HepG2 (cell line): Measurements from ENCODE around the gene PRKAG1. TPM values are rescaled to one million over a fixed set of nuclear protein-coding genes. Genes with fewer than 3 reads are reported as not detected.

Experiments used
- ATAC-seq: fragments of 200-7000 bp; cut with Tn5 transposase; 3 replicates; pipeline ENCODE4 v1.9.1; 2020; ENCODE audit warnings: mild to moderate bottlenecking, moderate library complexity
- BruUV-seq: library from RNA; stranded (reverse); fragments of 400-500 nt; replicated peaks from 2 replicates; lab custom pipeline; 2021; lab: Mats Ljungman, UMichigan
- CTCF ChIA-PET: fragments of 300-600 bp; formaldehyde crosslinking; extraction: SDS; loops from one replicate; lab custom pipeline; 2021; ENCODE audit warnings: low total read pairs, inconsistent platforms, low intra/inter-chr PET ratio; lab: Yijun Ruan, JAX
- POLR2A ChIA-PET: fragments of 350-600 bp; sonication (Branson Sonifier 250); formaldehyde crosslinking; loops from one replicate; lab custom pipeline; 2020; ENCODE audit warnings: antibody characterized with exemption, inconsistent platforms; lab: Yijun Ruan, JAX
- DNase-seq: peaks from one replicate; pipeline ENCODE4 v3.0.0-alpha.2; 2015; ENCODE audit warnings: low spot score
- FAIRE-seq: peaks from 3 replicates; lab custom pipeline; 2011; peaks lifted over from hg19 to GRCh38; lab: Jason Lieb, UNC
- H2AFZ ChIP-seq: one replicate; pipeline ENCODE4 v1.6.1; 2011; ENCODE audit warnings: low read length, inconsistent platforms
- H3K27ac ChIP-seq: fragments of 300-600 bp; 3 replicates; pipeline ENCODE4 v1.8.0; 2011; ENCODE audit warnings: mixed run types, mild to moderate bottlenecking, mixed read lengths, low read length, inconsistent platforms; ENCODE audit not compliant: insufficient read depth; ENCODE audit errors: extremely low read length
- H3K27me3 ChIP-seq, 2 experiments: fragments of 200-600 bp in 1 of 2; 2 replicates in 1 of 2; 3 replicates in 1 of 2; pipeline versions ENCODE4 v1.6.0 to v1.8.0; 2011; ENCODE audit warnings: low read length in 2 of 2, mild to moderate bottlenecking in 2 of 2, moderate library complexity in 2 of 2, inconsistent platforms in 1 of 2; ENCODE audit not compliant: insufficient read depth in 2 of 2, control insufficient read depth in 1 of 2
- H3K36me3 ChIP-seq, 2 experiments: fragments of 200-600 bp in 1 of 2; replicated peaks in 1 of 2; 2 replicates in 1 of 2; 3 replicates in 1 of 2; pipeline versions ENCODE4 v1.5.1 to v1.8.0; 2011; ENCODE audit warnings: low read length in 2 of 2, inconsistent platforms in 1 of 2; ENCODE audit not compliant: insufficient read depth in 2 of 2, control insufficient read depth in 1 of 2
- H3K4me1 ChIP-seq: 2 replicates; pipeline ENCODE4 v1.5.1; 2012; ENCODE audit warnings: low read length, inconsistent platforms; ENCODE audit not compliant: insufficient read depth
- H3K4me2 ChIP-seq: 2 replicates; pipeline ENCODE4 v1.6.0; 2011; ENCODE audit warnings: low read depth, low read length, inconsistent platforms
- H3K4me3 ChIP-seq, 3 experiments: fragments of 200-600 bp in 1 of 3; sonication (generic), shearing (Covaris generic) in 1 of 3; replicated peaks in 1 of 3; 2 replicates each; pipeline ENCODE4 v1.5.1; 2011 to 2016; ENCODE audit warnings: low read length in 3 of 3, inconsistent platforms in 2 of 3, low read depth in 2 of 3, mild to moderate bottlenecking in 2 of 3, control low read depth in 1 of 3, mixed read lengths in 1 of 3; ENCODE audit not compliant: insufficient read depth in 1 of 3
- H3K79me2 ChIP-seq: one replicate; pipeline ENCODE4 v1.6.1; 2011; ENCODE audit warnings: low read length, inconsistent platforms; ENCODE audit not compliant: insufficient read depth
- H3K9ac ChIP-seq: 2 replicates; pipeline ENCODE4 v1.6.0; 2011; ENCODE audit warnings: mild to moderate bottlenecking, low read depth, low read length, inconsistent platforms; ENCODE audit not compliant: insufficient read depth
- H3K9me3 ChIP-seq: 2 replicates; pipeline ENCODE4 v1.5.1; 2012; ENCODE audit warnings: mild to moderate bottlenecking, low read length
- H4K20me1 ChIP-seq: 2 replicates; pipeline ENCODE4 v1.6.0; 2011; ENCODE audit warnings: inconsistent platforms, mild to moderate bottlenecking, low read length, moderate library complexity; ENCODE audit not compliant: insufficient read depth
- ARID3A ChIP-seq: IDR thresholded peaks from 2 replicates; pipeline ENCODE4 v1.6.1; 2012; ENCODE audit warnings: low read depth, low read length, improper control_type of control experiment
- CBX2 ChIP-seq, 2 experiments: fragments of 200-600 bp in 1 of 2; sonication (generic); formaldehyde crosslinking in 1 of 2; IDR thresholded peaks; 2 replicates each; pipeline versions ENCODE4 v1.7.0 to v1.8.1; 2018 to 2022; ENCODE audit warnings: low read depth in 2 of 2, low read length in 1 of 2, mild to moderate bottlenecking in 1 of 2, missing genetic modification reagents in 1 of 2
- GABPA ChIP-seq, 2 experiments: IDR thresholded peaks; 2 replicates each; pipeline ENCODE4 v1.6.1; 2011 to 2016; ENCODE audit warnings: low read depth in 2 of 2, low read length in 1 of 2, missing biosample characterization in 1 of 2, missing genetic modification characterization in 1 of 2
- REST ChIP-seq, 2 experiments: IDR thresholded peaks; 2 replicates each; pipeline ENCODE4 v1.6.1; 2011 to 2012; ENCODE audit warnings: low read length in 2 of 2, borderline replicate concordance in 1 of 2, low read depth in 1 of 2, mild to moderate bottlenecking in 1 of 2, moderate library complexity in 1 of 2
- ZNF235 ChIP-seq: sonication (generic); formaldehyde crosslinking; IDR thresholded peaks from 2 replicates; pipeline ENCODE4 v1.8.1; 2023; ENCODE audit warnings: mild to moderate bottlenecking, missing genetic modification reagents, borderline replicate concordance
- ZNF672 ChIP-seq: sonication (generic); formaldehyde crosslinking; IDR thresholded peaks from 2 replicates; pipeline ENCODE4 v1.8.1; 2022; ENCODE audit warnings: missing genetic modification reagents
- WGBS: methylation state at CpG from one replicate; pipeline ENCODE4 v1.1.6; 2017; ENCODE audit warnings: low lambda C conversion rate; 5-methylcytosine and 5-hydroxymethylcytosine counted together
- in situ Hi-C: cut with HindIII; loops from 2 replicates; pipeline ENCODE4 v1.10.0; 2017; ENCODE audit warnings: low pct_unique_long_range_greater_than_20kb; ENCODE audit not compliant: extremely low pct_ligation_motif_present
- intact Hi-C: fragments of 100-400 bp; cut with micrococcal nuclease; formaldehyde crosslinking; loops from one replicate; pipeline ENCODE4 v1.10.0; 2022; ENCODE audit not compliant: unreplicated experiment
- polyA plus RNA-seq, 8 experiments: library from polyadenylated mRNA; depleted of rRNA in 3 of 8; stranded (reverse) in 7 of 8; unstranded in 1 of 8; fragments of >200 nt; fragmentation: Illumina TruSeq in 4 of 8; extraction: Trizol in 4 of 8; gene quantifications; 2 replicates each; pipeline versions ENCODE4 v1.2.1 to v1.2.3, GENCODE V29; 2011 to 2016; ENCODE audit warnings: low read depth in 4 of 8, missing spikeins in 1 of 8, mixed read lengths in 1 of 8; ENCODE audit not compliant: insufficient read depth in 1 of 8
- total RNA-seq, 5 experiments: library from RNA; depleted of rRNA; stranded (reverse); fragments of >200 nt; fragmentation: Illumina TruSeq; extraction: Trizol; gene quantifications; 2 replicates each; pipeline ENCODE4 v1.2.3, GENCODE V29; 2016; ENCODE audit warnings: low read depth in 1 of 5

Gene PRKAG1
- total and polyA plus RNA-seq, 2 of the 13 experiments (the other 11 are each of a cell fraction or from before 2014, with no cell fraction given): 26.1 to 32.8 TPM

GRCh38 chr12:48981757-48982157 is 36.8 kb downstream of the PRKAG1 start:
- no peak for ATAC-seq
- DNase-seq: no peak
- Histone ChIP-seq H3K4me2 (no peak overlapping the region), H4K20me1 (no peaks in the 10 kb centered on the region), H3K4me3 (no peak overlapping the region), H3K9me3 (no peaks in the 10 kb centered on the region), H3K27ac (no peak overlapping the region), H3K4me1 (peaks cover 44% of the 10 kb centered on the region), H3K36me3 (no peaks in the 10 kb centered on the region), H3K79me2 (no peaks in the 10 kb centered on the region), H2AFZ (no peak overlapping the region), H3K9ac (no peak overlapping the region), H3K27me3 (peaks cover 33 to 87% of the 10 kb centered on the region in 2 experiments)
- in situ Hi-C loops (no loop called here), intact Hi-C loops (no loop called here)
- TF ChIP-seq ZNF672 (CRISPR knock-in tag) (no peak), CBX2 (IDR thresholded peaks at IDR 0.05; ENCODE audit: low read depth, low read length) (no peak), CBX2 (CRISPR knock-in tag; IDR thresholded peaks at IDR 0.05; ENCODE audit: low read depth) (no peak), ARID3A (no peak), REST (IDR thresholded peaks at IDR 0.05; ENCODE audit: borderline replicate concordance in 1 of 2, low read depth in 1 of 2, low read length in 2 of 2) (no peak), ZNF235 (CRISPR knock-in tag) (no peak), GABPA (IDR thresholded peaks at IDR 0.05; ENCODE audit: low read depth, low read length) (no peak), GABPA (CRISPR knock-in tag; IDR thresholded peaks at IDR 0.05; ENCODE audit: low read depth) (no peak)
- CTCF ChIA-PET: no interaction called here
- 47% methylated on average over 12 of the region's 13 CpGs for WGBS
- POLR2A ChIA-PET: no interaction called here
- no peak for FAIRE-seq
- BruUV-seq: no TSS peak
